HepG2 (cell line): ENCODE results near the gene CSF3R. TPM values are rescaled to one million over a fixed set of nuclear protein-coding genes. Genes with fewer than 3 reads are reported as not detected.

ENCODE experiments used
- DNMT3B ChIP-seq: conservative IDR thresholded peaks from 2 replicates; pipeline ENCODE4 v1.6.1; 2016; ENCODE audit warnings: missing biosample characterization, control low read depth
- DPF2 ChIP-seq: sonication (generic); formaldehyde crosslinking; IDR thresholded peaks from 2 replicates; pipeline ENCODE4 v1.4.0; 2020; ENCODE audit warnings: mild to moderate bottlenecking, low read depth, missing genetic modification reagents, borderline replicate concordance
- ELF4 ChIP-seq: sonication (generic); formaldehyde crosslinking; IDR thresholded peaks from 2 replicates; pipeline ENCODE4 v1.5.0; 2020; ENCODE audit warnings: missing genetic modification reagents, mild to moderate bottlenecking, moderate library complexity, borderline replicate concordance
- FOSL2 ChIP-seq: sonication (generic); formaldehyde crosslinking; IDR thresholded peaks from 2 replicates; pipeline ENCODE4 v1.4.0; 2020; ENCODE audit warnings: missing genetic modification reagents
- HDAC6 ChIP-seq: fragments of 200-600 bp; sonication (generic); IDR thresholded peaks from 2 replicates; pipeline ENCODE4 v1.7.0; 2017; ENCODE audit warnings: mild to moderate bottlenecking, antibody characterized with exemption, low read length, low read depth
- HOXA5 ChIP-seq: sonication (generic); formaldehyde crosslinking; IDR thresholded peaks from 2 replicates; pipeline ENCODE4 v1.4.0; 2020; ENCODE audit warnings: missing genetic modification reagents
- MED13 ChIP-seq: sonication (generic); formaldehyde crosslinking; IDR thresholded peaks from 2 replicates; pipeline ENCODE4 v1.5.0; 2020; ENCODE audit warnings: missing genetic modification reagents
- MXI1 ChIP-seq: IDR thresholded peaks from 3 replicates; pipeline ENCODE4 v1.6.1; 2012; ENCODE audit warnings: low read depth, low read length, inconsistent platforms, borderline replicate concordance
- MYC ChIP-seq: sonication (generic); formaldehyde crosslinking; IDR thresholded peaks from 2 replicates; pipeline ENCODE4 v1.9.0; 2021; ENCODE audit warnings: missing genetic modification reagents, borderline replicate concordance
- TEAD3 ChIP-seq: optimal IDR thresholded peaks from 2 replicates; pipeline ENCODE3; 2016; ENCODE audit warnings: borderline replicate concordance
- U2AF2 ChIP-seq: fragments of 200-400 bp; formaldehyde crosslinking; IDR thresholded peaks from 2 replicates; pipeline ENCODE4 v1.6.1; 2017; ENCODE audit warnings: low read depth, mild to moderate bottlenecking, low read length
- YY1 ChIP-seq: IDR thresholded peaks from 2 replicates; pipeline ENCODE4 v1.6.1; 2011; ENCODE audit warnings: low read length, low read depth, moderate library complexity, mild to moderate bottlenecking; ENCODE audit not compliant: insufficient read depth, insufficient replicate concordance
- ZBTB1 ChIP-seq: sonication (generic); formaldehyde crosslinking; IDR thresholded peaks from 2 replicates; pipeline ENCODE4 v1.4.0; 2020; ENCODE audit warnings: missing genetic modification reagents, borderline replicate concordance
- ZNF619 ChIP-seq: sonication (generic); formaldehyde crosslinking; IDR thresholded peaks from 2 replicates; pipeline ENCODE4 v1.4.0; 2020; ENCODE audit warnings: mild to moderate bottlenecking, missing genetic modification reagents
- ZNF644 ChIP-seq: IDR thresholded peaks from 2 replicates; pipeline ENCODE4 v1.6.1; 2016; ENCODE audit warnings: low read depth
- ZNF737 ChIP-seq: sonication (generic); formaldehyde crosslinking; IDR thresholded peaks from 2 replicates; pipeline ENCODE4 v1.5.0; 2020; ENCODE audit warnings: missing genetic modification reagents, mild to moderate bottlenecking, borderline replicate concordance
- ZNF839 ChIP-seq: sonication (generic); formaldehyde crosslinking; IDR thresholded peaks from 2 replicates; pipeline ENCODE4 v1.4.0; 2020; ENCODE audit warnings: missing genetic modification reagents, mild to moderate bottlenecking, borderline replicate concordance
- polyA plus RNA-seq, 8 experiments: library from polyadenylated mRNA; depleted of rRNA in 3 of 8; stranded (reverse) in 7 of 8; unstranded in 1 of 8; fragments of >200 nt; fragmentation: Illumina TruSeq in 4 of 8; extraction: Trizol in 4 of 8; gene quantifications; 2 replicates each; pipeline versions ENCODE4 v1.2.1 to v1.2.3, GENCODE V29; 2011 to 2016; ENCODE audit warnings: low read depth in 4 of 8, missing spikeins in 1 of 8, mixed read lengths in 1 of 8; ENCODE audit not compliant: insufficient read depth in 1 of 8
- total RNA-seq, 5 experiments: library from RNA; depleted of rRNA; stranded (reverse); fragments of >200 nt; fragmentation: Illumina TruSeq; extraction: Trizol; gene quantifications; 2 replicates each; pipeline ENCODE4 v1.2.3, GENCODE V29; 2016; ENCODE audit warnings: low read depth in 1 of 5
- TF ChIP-seq, protein P1 (sequence below): sonication (generic); formaldehyde crosslinking; IDR thresholded peaks from 2 replicates; pipeline ENCODE4 v1.5.0; 2020; ENCODE audit warnings: missing genetic modification reagents, mild to moderate bottlenecking, borderline replicate concordance
- TF ChIP-seq, protein P2 (sequence below): IDR thresholded peaks from 2 replicates; pipeline ENCODE4 v1.4.0; 2020; ENCODE audit warnings: mild to moderate bottlenecking, missing genetic modification reagents
- TF ChIP-seq, protein P3 (sequence below): sonication (generic); formaldehyde crosslinking; IDR thresholded peaks from 2 replicates; pipeline ENCODE4 v1.4.0; 2020; ENCODE audit warnings: missing genetic modification reagents
- TF ChIP-seq, protein P4 (sequence below): sonication (generic); formaldehyde crosslinking; IDR thresholded peaks from 2 replicates; pipeline ENCODE4 v1.4.0; 2020; ENCODE audit warnings: missing genetic modification reagents, borderline replicate concordance

The CSF3R gene
- total and polyA plus RNA-seq, 2 of the 13 experiments (the other 11 are each of a cell fraction or from before 2014, with no cell fraction given) = 11.9 to 28.8 TPM

DNA sequence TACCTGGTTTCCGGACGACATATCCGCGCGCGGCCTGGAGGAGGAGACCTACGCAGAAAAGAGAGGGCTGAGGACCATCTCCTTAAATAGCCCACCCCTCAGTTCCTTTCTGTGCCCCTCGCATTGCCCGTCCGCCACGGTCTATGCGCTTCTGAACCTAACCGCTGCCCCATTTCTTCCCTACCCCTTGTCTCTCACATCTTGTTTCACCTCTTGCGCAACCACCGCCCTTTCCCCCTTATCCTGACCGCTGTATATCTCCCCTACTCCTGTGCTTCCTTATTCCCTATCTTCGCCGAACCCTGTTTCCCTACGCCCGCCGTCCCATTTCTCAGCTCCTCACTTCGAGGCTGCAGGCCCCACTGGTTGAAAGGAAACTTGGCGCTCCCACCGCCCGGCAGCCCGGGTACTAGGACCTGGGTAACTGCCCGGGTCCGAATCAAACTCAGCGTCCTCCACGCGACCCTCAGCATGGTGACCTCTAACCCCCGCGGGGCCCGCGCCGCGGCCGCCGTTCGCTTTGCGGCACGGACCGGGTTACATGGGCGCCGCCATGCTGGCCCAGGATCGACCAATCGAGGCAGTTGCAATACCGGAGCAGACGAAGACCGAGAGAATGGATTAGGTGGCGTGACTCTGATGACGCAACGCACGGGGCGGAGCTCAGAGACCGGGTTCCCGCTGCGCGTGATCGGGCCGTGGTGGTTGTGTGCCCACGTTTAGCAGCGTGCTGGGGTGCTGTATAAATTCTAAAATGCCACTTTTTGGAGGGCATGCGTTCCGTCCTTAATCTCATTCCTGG is 18.7 kb downstream of the CSF3R start, which contains the start of gene MRPS15 (continued):
- TF ChIP-seq, protein P1, sequence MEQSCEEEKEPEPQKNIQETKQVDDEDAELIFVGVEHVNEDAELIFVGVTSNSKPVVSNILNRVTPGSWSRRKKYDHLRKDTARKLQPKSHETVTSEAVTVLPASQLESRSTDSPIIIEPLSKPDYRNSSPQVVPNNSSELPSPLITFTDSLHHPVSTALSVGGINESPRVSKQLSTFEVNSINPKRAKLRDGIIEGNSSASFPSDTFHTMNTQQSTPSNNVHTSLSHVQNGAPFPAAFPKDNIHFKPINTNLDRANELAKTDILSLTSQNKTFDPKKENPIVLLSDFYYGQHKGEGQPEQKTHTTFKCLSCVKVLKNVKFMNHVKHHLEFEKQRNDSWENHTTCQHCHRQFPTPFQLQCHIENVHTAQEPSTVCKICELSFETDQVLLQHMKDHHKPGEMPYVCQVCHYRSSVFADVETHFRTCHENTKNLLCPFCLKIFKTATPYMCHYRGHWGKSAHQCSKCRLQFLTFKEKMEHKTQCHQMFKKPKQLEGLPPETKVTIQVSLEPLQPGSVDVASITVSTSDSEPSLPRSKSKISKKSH = peak; percentile 75; the same call in 1 of the 2 replicates
- TF ChIP-seq ZNF619 (no peak), YY1 (peak; percentile 100), FOSL2 (CRISPR knock-in tag) (peak; percentile 83), MXI1 (peak; percentile 97), ZNF839 (CRISPR knock-in tag) (peak; percentile 95; the same call in 1 of the 2 replicates), HOXA5 (peak; percentile 80), ELF4 (CRISPR knock-in tag) (no peak), DNMT3B (no peak; the same call in 1 of the 2 replicates), ZBTB1 (no peak; the same call in 1 of the 2 replicates), U2AF2 (0 out of 2 replicates have a peak, but pooled peaks have one; percentile 71), ZNF644 (CRISPR knock-in tag) (peak; percentile 43; the same call in 1 of the 2 replicates), MYC (peak; percentile 94), TEAD3 (peak; percentile 89), DPF2 (CRISPR knock-in tag) (no peak), HDAC6 (no peak), MED13 (CRISPR knock-in tag) (0 out of 2 replicates have a peak, but pooled peaks have one; percentile 68), ZNF737 (CRISPR knock-in tag) (no peak)
- TF ChIP-seq, protein P2, sequence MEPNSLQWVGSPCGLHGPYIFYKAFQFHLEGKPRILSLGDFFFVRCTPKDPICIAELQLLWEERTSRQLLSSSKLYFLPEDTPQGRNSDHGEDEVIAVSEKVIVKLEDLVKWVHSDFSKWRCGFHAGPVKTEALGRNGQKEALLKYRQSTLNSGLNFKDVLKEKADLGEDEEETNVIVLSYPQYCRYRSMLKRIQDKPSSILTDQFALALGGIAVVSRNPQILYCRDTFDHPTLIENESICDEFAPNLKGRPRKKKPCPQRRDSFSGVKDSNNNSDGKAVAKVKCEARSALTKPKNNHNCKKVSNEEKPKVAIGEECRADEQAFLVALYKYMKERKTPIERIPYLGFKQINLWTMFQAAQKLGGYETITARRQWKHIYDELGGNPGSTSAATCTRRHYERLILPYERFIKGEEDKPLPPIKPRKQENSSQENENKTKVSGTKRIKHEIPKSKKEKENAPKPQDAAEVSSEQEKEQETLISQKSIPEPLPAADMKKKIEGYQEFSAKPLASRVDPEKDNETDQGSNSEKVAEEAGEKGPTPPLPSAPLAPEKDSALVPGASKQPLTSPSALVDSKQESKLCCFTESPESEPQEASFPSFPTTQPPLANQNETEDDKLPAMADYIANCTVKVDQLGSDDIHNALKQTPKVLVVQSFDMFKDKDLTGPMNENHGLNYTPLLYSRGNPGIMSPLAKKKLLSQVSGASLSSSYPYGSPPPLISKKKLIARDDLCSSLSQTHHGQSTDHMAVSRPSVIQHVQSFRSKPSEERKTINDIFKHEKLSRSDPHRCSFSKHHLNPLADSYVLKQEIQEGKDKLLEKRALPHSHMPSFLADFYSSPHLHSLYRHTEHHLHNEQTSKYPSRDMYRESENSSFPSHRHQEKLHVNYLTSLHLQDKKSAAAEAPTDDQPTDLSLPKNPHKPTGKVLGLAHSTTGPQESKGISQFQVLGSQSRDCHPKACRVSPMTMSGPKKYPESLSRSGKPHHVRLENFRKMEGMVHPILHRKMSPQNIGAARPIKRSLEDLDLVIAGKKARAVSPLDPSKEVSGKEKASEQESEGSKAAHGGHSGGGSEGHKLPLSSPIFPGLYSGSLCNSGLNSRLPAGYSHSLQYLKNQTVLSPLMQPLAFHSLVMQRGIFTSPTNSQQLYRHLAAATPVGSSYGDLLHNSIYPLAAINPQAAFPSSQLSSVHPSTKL (CRISPR knock-in tag) = peak; percentile 84
- TF ChIP-seq, protein P3, sequence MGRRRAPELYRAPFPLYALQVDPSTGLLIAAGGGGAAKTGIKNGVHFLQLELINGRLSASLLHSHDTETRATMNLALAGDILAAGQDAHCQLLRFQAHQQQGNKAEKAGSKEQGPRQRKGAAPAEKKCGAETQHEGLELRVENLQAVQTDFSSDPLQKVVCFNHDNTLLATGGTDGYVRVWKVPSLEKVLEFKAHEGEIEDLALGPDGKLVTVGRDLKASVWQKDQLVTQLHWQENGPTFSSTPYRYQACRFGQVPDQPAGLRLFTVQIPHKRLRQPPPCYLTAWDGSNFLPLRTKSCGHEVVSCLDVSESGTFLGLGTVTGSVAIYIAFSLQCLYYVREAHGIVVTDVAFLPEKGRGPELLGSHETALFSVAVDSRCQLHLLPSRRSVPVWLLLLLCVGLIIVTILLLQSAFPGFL (CRISPR knock-in tag) = 0 out of 2 replicates have a peak, but pooled peaks have one; percentile 18
- TF ChIP-seq, protein P4, sequence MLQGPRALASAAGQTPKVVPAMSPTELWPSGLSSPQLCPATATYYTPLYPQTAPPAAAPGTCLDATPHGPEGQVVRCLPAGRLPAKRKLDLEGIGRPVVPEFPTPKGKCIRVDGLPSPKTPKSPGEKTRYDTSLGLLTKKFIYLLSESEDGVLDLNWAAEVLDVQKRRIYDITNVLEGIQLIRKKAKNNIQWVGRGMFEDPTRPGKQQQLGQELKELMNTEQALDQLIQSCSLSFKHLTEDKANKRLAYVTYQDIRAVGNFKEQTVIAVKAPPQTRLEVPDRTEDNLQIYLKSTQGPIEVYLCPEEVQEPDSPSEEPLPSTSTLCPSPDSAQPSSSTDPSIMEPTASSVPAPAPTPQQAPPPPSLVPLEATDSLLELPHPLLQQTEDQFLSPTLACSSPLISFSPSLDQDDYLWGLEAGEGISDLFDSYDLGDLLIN (CRISPR knock-in tag) = no peak
